Measurements from ENCODE around the gene ANXA1. TPM values are rescaled to one million over a fixed set of nuclear protein-coding genes. Genes with fewer than 3 reads are reported as not detected.

Gene ANXA1
- total and polyA plus RNA-seq, 2 donors (not counting 3 experiments of a cell fraction or from before 2014, with no cell fraction given) = 403 to 525 TPM

DNA sequence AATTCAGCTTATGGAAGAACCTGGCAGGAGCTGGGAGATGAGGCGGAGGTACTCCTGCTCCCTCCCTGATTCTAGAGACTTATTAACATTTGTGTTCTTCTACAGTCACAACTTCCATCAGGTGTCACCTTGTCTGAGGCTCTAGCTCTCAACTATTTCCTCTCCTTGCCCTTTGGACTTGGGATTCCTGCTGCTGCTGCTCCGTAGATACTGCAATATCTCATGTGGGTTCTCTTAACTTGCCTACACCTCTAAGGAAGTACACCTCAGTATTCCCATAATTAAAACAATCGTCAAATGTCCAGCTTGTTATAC lies 21.2 kb downstream of the ANXA1 start:
- Histone ChIP-seq H3K9me3 (replicated peaks; ENCODE audit: control insufficient read depth, insufficient read depth, low read length) (no peaks in the 10 kb centered on the region), H3K4me1 (ENCODE audit: control insufficient read depth, extremely low read depth, insufficient read depth, low read length) (peaks cover 4% of the 10 kb centered on the region), H3K27me3 (ENCODE audit: control insufficient read depth in 2 of 2, insufficient read depth in 2 of 2, low read length in 2 of 2) (no peaks in the 10 kb centered on the region), H4K20me1 (replicated peaks; ENCODE audit: control insufficient read depth, extremely low read depth, insufficient read depth, low read length) (peaks cover 2% of the 10 kb centered on the region), H3K79me2 (ENCODE audit: control insufficient read depth, insufficient read depth, low read length) (no peaks in the 10 kb centered on the region), H3K9ac (replicated peaks; ENCODE audit: extremely low read depth, insufficient read depth, low read length) (no peak overlapping the region), H3K4me2 (ENCODE audit: insufficient read depth, low read length) (no peak overlapping the region), H3K36me3 (ENCODE audit: control insufficient read depth in 2 of 2, extremely low read depth in 1 of 2, insufficient read depth in 2 of 2, low read length in 2 of 2) (peaks cover 5 to 18% of the 10 kb centered on the region in 2 experiments), H2AFZ (ENCODE audit: low read depth, low read length) (no peak overlapping the region), H3K4me3 (replicated peaks in 1 of 3; ENCODE audit: insufficient read depth in 1 of 3, low read depth in 1 of 3, low read length in 3 of 3) (no peak overlapping the region), H3K27ac (ENCODE audit: insufficient read depth, low read depth, low read length) (no peak overlapping the region), H3K9me1 (replicated peaks; ENCODE audit: control insufficient read depth, extremely low read depth, insufficient read depth, low read length) (no peaks in the 10 kb centered on the region)
- POLR2A ChIA-PET = no interaction called here
- BruUV-seq (replicated peaks) = TSS peak; percentile 4
- TF ChIP-seq POLR2AphosphoS5 (IDR thresholded peaks at IDR 0.05; ENCODE audit: insufficient read depth, low read depth, low read length) = no peak
- no peak for TF ChIP-seq MAX (IDR thresholded peaks at IDR 0.05; ENCODE audit: insufficient read depth, insufficient read length)
- TF ChIP-seq JUN (IDR thresholded peaks at IDR 0.05; ENCODE audit: borderline replicate concordance, insufficient read depth, insufficient read length, low read depth) = no peak
- no peak for TF ChIP-seq MYC (IDR thresholded peaks at IDR 0.05; ENCODE audit: low read depth, low read length)
- no peak for TF ChIP-seq FOS (IDR thresholded peaks at IDR 0.05; ENCODE audit: borderline replicate concordance, insufficient read depth, low read length)
- no peak for TF ChIP-seq CTCF (IDR thresholded peaks at IDR 0.05; ENCODE audit: extremely low read depth in 1 of 2, insufficient read depth in 1 of 2, low read depth in 1 of 2, low read length in 2 of 2)
- no peak for TF ChIP-seq EZH2 (IDR thresholded peaks at IDR 0.05; ENCODE audit: borderline replicate concordance, low read depth, low read length, severe bottlenecking)
- no peak for TF ChIP-seq POLR2A (IDR thresholded peaks at IDR 0.05; ENCODE audit: low read depth, low read length)
- CTCF ChIA-PET = interaction anchor here (1.2 to 5.2 kb wide), 5 partner anchors 10 to 316 kb away, joined by 4 to 45 read pairs (median 5); no protein-coding TSS in a partner anchor
- intact Hi-C loops (cut with micrococcal nuclease) (loop anchor here (1.0 kb wide), 1 partner anchor 66 kb away; no protein-coding TSS in a partner anchor), dilution Hi-C loops (cut with MboI; ENCODE audit: extremely low pct_ligation_motif_present, low sequenced_read_pairs) (no loop called here)
- DNase-seq (ENCODE audit: low read depth, low spot score) (no peak), FAIRE-seq (no peak)
